Trophoblast cell (in vitro differentiated cells and primary cell): ENCODE measurements around the gene CAPN14.
A peak's percentile ranks its signal among the peaks of the same experiment; 100 is the strongest.

Experiments
- DNase-seq, 2 donors: peaks; one replicate each; pipeline ENCODE4 v3.0.0-alpha.2; 2016
- H2AFZ ChIP-seq: 2 replicates; pipeline ENCODE4 v1.6.1; 2013; ENCODE audit warnings: low read length, moderate library complexity, mild to moderate bottlenecking; ENCODE audit not compliant: insufficient read depth, poor library complexity
- H2AK5ac ChIP-seq: 2 replicates; pipeline ENCODE4 v1.6.1; 2013; ENCODE audit warnings: mild to moderate bottlenecking, low read length
- H2BK120ac ChIP-seq: 2 replicates; pipeline ENCODE4 v1.6.1; 2013; ENCODE audit warnings: low read length, mild to moderate bottlenecking, moderate library complexity; ENCODE audit not compliant: insufficient read depth, poor library complexity
- H2BK12ac ChIP-seq: 2 replicates; pipeline ENCODE4 v1.6.1; 2013; ENCODE audit warnings: mild to moderate bottlenecking, low read length, moderate library complexity
- H2BK5ac ChIP-seq: 2 replicates; pipeline ENCODE4 v1.6.1; 2013; ENCODE audit warnings: low read length, low read depth, moderate library complexity, mild to moderate bottlenecking; ENCODE audit not compliant: poor library complexity
- H3K14ac ChIP-seq: 2 replicates; pipeline ENCODE4 v1.6.1; 2013; ENCODE audit warnings: mild to moderate bottlenecking, low read length
- H3K18ac ChIP-seq: 2 replicates; pipeline ENCODE4 v1.6.1; 2013; ENCODE audit warnings: mild to moderate bottlenecking, low read length
- H3K23ac ChIP-seq: 2 replicates; pipeline ENCODE4 v1.6.1; 2013; ENCODE audit warnings: low read length
- H3K27ac ChIP-seq: 2 replicates; pipeline ENCODE4 v1.5.1; 2013; ENCODE audit warnings: low read depth, mild to moderate bottlenecking, inconsistent platforms, low read length, moderate library complexity
- H3K27me3 ChIP-seq: 2 replicates; pipeline ENCODE4 v1.6.1; 2013; ENCODE audit warnings: inconsistent platforms, mild to moderate bottlenecking, low read length, moderate library complexity; ENCODE audit not compliant: insufficient read depth
- H3K36me3 ChIP-seq, 2 experiments: 1 replicate in 1 of 2; 2 replicates in 1 of 2; pipeline ENCODE4 v1.6.1; 2013; ENCODE audit warnings: low read length in 2 of 2, mild to moderate bottlenecking in 2 of 2, moderate library complexity in 1 of 2; ENCODE audit not compliant: insufficient read depth in 2 of 2, control insufficient read depth in 1 of 2
- H3K4ac ChIP-seq: 2 replicates; pipeline ENCODE4 v1.6.1; 2013; ENCODE audit warnings: low read depth, mild to moderate bottlenecking, low read length, moderate library complexity
- H3K4me1 ChIP-seq, 2 experiments: 1 replicate in 1 of 2; 2 replicates in 1 of 2; pipeline ENCODE4 v1.6.1; 2013; ENCODE audit warnings: low read length in 2 of 2, mild to moderate bottlenecking in 2 of 2, moderate library complexity in 1 of 2; ENCODE audit not compliant: insufficient read depth in 2 of 2, control insufficient read depth in 1 of 2
- H3K4me2 ChIP-seq: 2 replicates; pipeline ENCODE4 v1.6.1; 2013; ENCODE audit warnings: inconsistent platforms, mild to moderate bottlenecking, low read length, moderate library complexity
- H3K4me3 ChIP-seq: 2 replicates; pipeline ENCODE4 v1.5.1; 2013; ENCODE audit warnings: mild to moderate bottlenecking, low read depth, low read length, inconsistent platforms
- H3K79me1 ChIP-seq: one replicate; pipeline ENCODE4 v1.6.1; 2013; ENCODE audit warnings: low read length
- H3K79me2 ChIP-seq: 2 replicates; pipeline ENCODE4 v1.6.1; 2013; ENCODE audit warnings: low read length, mild to moderate bottlenecking; ENCODE audit not compliant: control insufficient read depth, insufficient read depth, poor library complexity
- H3K9ac ChIP-seq: 2 replicates; pipeline ENCODE4 v1.6.1; 2013; ENCODE audit warnings: mild to moderate bottlenecking, low read length
- H3K9me3 ChIP-seq: 2 replicates; pipeline ENCODE4 v1.6.1; 2013; ENCODE audit warnings: low read depth, mild to moderate bottlenecking, control low read depth, inconsistent platforms, low read length; ENCODE audit not compliant: insufficient read depth
- H4K12ac ChIP-seq: 2 replicates; pipeline ENCODE4 v1.6.1; 2013; ENCODE audit warnings: low read depth, mild to moderate bottlenecking, low read length, moderate library complexity
- H4K8ac ChIP-seq: 2 replicates; pipeline ENCODE4 v1.6.1; 2013; ENCODE audit warnings: low read depth, mild to moderate bottlenecking, low read length, moderate library complexity
- H4K91ac ChIP-seq: one replicate; pipeline ENCODE4 v1.6.1; 2013; ENCODE audit warnings: low read depth, mild to moderate bottlenecking, low read length, moderate library complexity
- whole genome bisulfite sequencing: extraction: QIAGEN DNeasy Blood & Tissue Kit; methylation state at CpG from one replicate; pipeline ENCODE4 v1.1.7; 2013; ENCODE audit warnings: missing lambda C conversion rate; ENCODE audit not compliant: insufficient read length, insufficient coverage; ENCODE audit errors: extremely low coverage; 5-methylcytosine and 5-hydroxymethylcytosine counted together

The CAPN14 gene

DNA sequence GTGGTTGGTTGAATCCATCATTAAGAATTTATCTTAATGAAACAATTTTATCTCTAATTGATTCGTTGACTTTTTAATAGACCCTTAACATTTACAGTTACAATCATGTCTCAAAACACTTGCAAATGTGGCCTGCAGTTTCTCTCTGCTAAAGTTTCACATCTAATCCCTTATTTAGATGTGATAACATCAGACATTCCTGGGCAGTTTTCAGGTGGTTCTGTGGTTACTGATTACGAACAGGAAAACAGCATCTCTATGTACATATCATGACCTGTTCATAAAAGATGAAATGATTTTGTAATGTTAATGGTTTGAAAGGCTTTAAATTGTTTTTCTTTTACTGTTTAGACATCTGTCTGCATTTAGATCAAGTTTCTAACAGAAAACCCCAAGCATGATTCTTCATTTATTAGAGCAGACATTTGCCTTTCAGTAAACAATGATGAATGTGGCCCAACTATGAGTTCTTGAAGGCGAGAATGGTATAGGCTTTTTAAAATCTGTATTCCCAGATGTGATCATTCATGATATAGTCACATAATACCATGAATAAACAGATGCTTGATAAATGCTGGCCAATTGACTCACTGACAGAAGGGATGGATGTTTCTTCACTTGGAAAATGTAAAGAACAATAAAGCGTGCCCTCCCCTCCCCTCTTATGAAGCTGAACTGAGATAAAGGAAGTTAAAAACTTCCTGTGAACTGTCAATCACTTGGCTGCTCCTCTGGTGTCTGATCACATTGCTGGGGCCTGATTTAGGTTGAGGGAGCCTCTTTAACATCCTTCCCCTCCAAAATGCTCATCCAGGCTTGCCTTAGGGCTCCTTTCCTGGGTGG, 3.5 kb downstream of the CAPN14 start:
- Histone ChIP-seq H3K27ac (no peak overlapping the region), H2BK5ac (no peak overlapping the region), H3K36me3 (no peaks in the 10 kb centered on the region), H3K79me1 (peaks cover 2% of the 10 kb centered on the region), H4K91ac (no peak overlapping the region), H4K8ac (no peak overlapping the region), H2AK5ac (no peak overlapping the region), H2BK120ac (no peak overlapping the region), H3K4me3 (no peak overlapping the region), H3K9ac (no peak overlapping the region), H3K79me2 (no peaks in the 10 kb centered on the region), H3K4me2 (no peak overlapping the region), H3K4ac (no peak overlapping the region), H3K4me1 (peaks cover 7 to 16% of the 10 kb centered on the region in 2 experiments), H2AFZ (no peak overlapping the region), H3K23ac (no peak overlapping the region), H3K9me3 (no peaks in the 10 kb centered on the region), H2BK12ac (peak overlapping the region; percentile 28), H3K18ac (no peak overlapping the region), H3K27me3 (no peaks in the 10 kb centered on the region), H4K12ac (no peak overlapping the region), H3K14ac (no peak overlapping the region)
- WGBS: no CpG with 5 or more reads among the region's 4 CpGs
- DNase-seq: peak; percentile 36 to 51

DNA sequence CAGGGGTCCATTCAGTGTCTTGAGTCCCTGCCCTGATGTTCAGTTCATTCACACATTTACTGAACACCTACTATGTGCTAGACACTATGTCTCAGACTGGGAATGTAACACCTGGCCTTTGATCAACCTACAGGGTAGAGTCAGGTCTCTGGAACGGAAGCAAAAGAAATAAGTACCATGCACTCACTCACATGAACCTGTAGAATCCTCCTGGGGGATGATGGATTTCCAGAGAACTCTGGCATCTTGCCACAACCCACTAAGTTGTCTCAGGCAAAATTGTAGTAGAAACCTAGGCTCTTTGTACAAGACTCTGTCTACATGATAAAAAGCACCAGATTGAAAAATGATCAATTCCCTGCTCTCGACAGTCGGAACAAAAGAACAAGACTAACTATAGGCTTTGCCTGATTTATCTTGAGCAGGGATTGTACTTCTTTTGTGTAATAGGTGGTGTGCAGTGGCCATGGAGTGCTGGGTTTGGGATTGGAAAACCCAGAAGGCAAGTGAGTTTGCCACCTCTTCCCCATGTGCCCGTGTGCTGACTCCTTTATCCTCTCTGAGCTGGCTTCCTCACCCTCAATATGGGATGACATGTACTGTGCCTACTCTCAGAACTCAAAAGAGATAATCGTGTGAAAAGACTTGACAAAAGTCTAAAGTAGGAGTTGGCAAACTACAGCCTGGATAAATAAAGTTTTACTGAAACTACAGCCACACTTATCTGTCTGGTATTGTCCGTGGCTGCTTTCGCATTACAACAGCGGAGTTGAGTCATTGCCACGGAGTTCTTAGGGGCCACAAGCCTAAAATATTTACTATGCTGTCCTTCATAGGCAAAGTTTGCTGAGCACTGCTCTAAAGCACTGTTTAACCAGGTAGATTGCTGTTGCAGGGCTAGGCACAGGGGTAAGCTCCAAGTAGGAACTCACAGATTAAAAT, 4.4 kb downstream of the CAPN14 start:
- H3K4ac ChIP-seq: no peak overlapping the region
- no CpG with 5 or more reads among the region's 9 CpGs for WGBS
- H3K4me1 ChIP-seq: peaks cover 7 to 15% of the 10 kb centered on the region in 2 experiments
- H4K8ac ChIP-seq: no peak overlapping the region
- H3K4me3 ChIP-seq: no peak overlapping the region
- H3K36me3 ChIP-seq: no peaks in the 10 kb centered on the region
- H4K91ac ChIP-seq: peak overlapping the region; percentile 30
- no peak overlapping the region for H3K9ac ChIP-seq
- H3K14ac ChIP-seq: no peak overlapping the region
- peak overlapping the region; percentile 6 for H2BK12ac ChIP-seq
- no peak overlapping the region for H3K4me2 ChIP-seq
- no peak overlapping the region for H4K12ac ChIP-seq
- H2AFZ ChIP-seq: no peak overlapping the region
- H3K27ac ChIP-seq: no peak overlapping the region
- peaks cover 2% of the 10 kb centered on the region for H3K79me1 ChIP-seq
- H3K79me2 ChIP-seq: no peaks in the 10 kb centered on the region
- no peaks in the 10 kb centered on the region for H3K27me3 ChIP-seq
- no peak overlapping the region for H3K23ac ChIP-seq
- H2BK5ac ChIP-seq: no peak overlapping the region
- H3K9me3 ChIP-seq: no peaks in the 10 kb centered on the region
- peak; percentile 26 to 46 for DNase-seq
- no peak overlapping the region for H2BK120ac ChIP-seq
- H2AK5ac ChIP-seq: no peak overlapping the region
- H3K18ac ChIP-seq: no peak overlapping the region

DNA sequence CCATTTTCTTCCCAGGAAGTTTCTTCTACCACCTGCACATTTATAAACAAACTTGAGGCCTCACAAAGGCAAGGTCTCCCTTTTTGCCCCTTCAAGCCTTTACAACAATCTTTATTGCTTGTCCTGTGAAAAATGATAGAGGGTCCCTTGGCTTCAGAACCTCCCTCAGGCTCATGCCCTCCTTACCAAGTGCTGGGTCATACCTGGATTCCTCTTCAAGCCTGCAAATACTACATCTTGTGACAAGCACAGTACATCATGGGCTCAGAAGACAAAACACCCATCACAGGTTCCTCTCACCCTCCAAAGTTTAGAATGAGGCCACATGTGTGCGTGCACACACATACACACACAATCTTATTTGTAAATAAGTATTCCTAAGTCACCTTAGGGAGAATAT, 9.1 kb downstream of the CAPN14 start:
- no peak for DNase-seq
- H2BK12ac ChIP-seq: no peak overlapping the region
- no peaks in the 10 kb centered on the region for H3K79me2 ChIP-seq
- H2BK120ac ChIP-seq: no peak overlapping the region
- H3K79me1 ChIP-seq: no peaks in the 10 kb centered on the region
- H3K27me3 ChIP-seq: no peaks in the 10 kb centered on the region
- peaks cover 4 to 5% of the 10 kb centered on the region in 2 experiments for H3K4me1 ChIP-seq
- no peak overlapping the region for H2AFZ ChIP-seq
- no peak overlapping the region for H3K4me3 ChIP-seq
- H4K8ac ChIP-seq: no peak overlapping the region
- no peak overlapping the region for H3K27ac ChIP-seq
- H3K9ac ChIP-seq: no peak overlapping the region
- H2AK5ac ChIP-seq: no peak overlapping the region
- no peak overlapping the region for H3K14ac ChIP-seq
- H3K9me3 ChIP-seq: no peaks in the 10 kb centered on the region
- H3K36me3 ChIP-seq: no peaks in the 10 kb centered on the region
- no peak overlapping the region for H3K18ac ChIP-seq
- no peak overlapping the region for H3K4ac ChIP-seq
- H4K91ac ChIP-seq: no peak overlapping the region
- no peak overlapping the region for H4K12ac ChIP-seq
- H3K4me2 ChIP-seq: no peak overlapping the region
- H3K23ac ChIP-seq: no peak overlapping the region
- no peak overlapping the region for H2BK5ac ChIP-seq
- WGBS: no CpG with 5 or more reads among the region's 1 CpG

DNA sequence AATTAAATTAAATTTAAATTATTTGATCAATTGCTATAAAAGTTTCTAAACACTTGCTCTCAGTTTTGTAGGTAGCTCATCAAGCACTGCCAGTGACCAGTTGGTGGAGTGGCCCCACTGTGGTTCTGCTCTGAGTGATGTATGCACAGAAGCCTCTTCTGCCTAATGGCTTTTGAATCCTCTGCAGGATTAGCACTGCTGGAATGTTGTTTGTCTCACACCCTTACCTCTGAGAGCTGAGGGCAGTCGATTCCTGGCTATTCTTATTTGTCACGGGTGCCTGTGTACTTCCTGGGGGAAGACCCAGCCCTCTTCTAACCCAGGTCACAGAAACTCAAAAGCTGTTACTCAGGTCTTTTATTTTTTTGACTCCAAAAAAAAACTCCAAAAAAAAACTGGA, 9.5 kb downstream of the CAPN14 start:
- Histone ChIP-seq H3K14ac (no peak overlapping the region), H3K27ac (no peak overlapping the region), H2BK12ac (no peak overlapping the region), H4K8ac (no peak overlapping the region), H3K23ac (no peak overlapping the region), H3K36me3 (no peaks in the 10 kb centered on the region), H3K18ac (no peak overlapping the region), H3K4ac (no peak overlapping the region), H3K4me2 (no peak overlapping the region), H4K91ac (no peak overlapping the region), H3K27me3 (no peaks in the 10 kb centered on the region), H3K4me1 (peaks cover 0 to 2% of the 10 kb centered on the region in 2 experiments), H2BK120ac (no peak overlapping the region), H3K79me2 (no peaks in the 10 kb centered on the region), H3K9ac (no peak overlapping the region), H2BK5ac (no peak overlapping the region), H3K79me1 (no peaks in the 10 kb centered on the region), H2AK5ac (no peak overlapping the region), H3K4me3 (no peak overlapping the region), H3K9me3 (no peaks in the 10 kb centered on the region), H4K12ac (no peak overlapping the region), H2AFZ (no peak overlapping the region)
- DNase-seq: peak; percentile 5 to 32
- WGBS: no CpG with 5 or more reads among the region's 2 CpGs
